CD4-positive, alpha-beta T cell (primary cell): ENCODE results near the gene NUBP2. TPM values are rescaled to one million over a fixed set of nuclear protein-coding genes. Genes with fewer than 3 reads are reported as not detected.

Experiments
- ATAC-seq: fragments of 200-7000 bp; cut with Tn5 transposase; one replicate; pipeline ENCODE4 v1.10.0; 2022; ENCODE audit warnings: mild to moderate bottlenecking; ENCODE audit not compliant: poor library complexity
- CTCF ChIA-PET: fragments of 350-600 bp; sonication (Branson Sonifier 250); formaldehyde crosslinking; loops from one replicate; lab custom pipeline; 2021; ENCODE audit warnings: antibody characterized with exemption, inconsistent platforms; lab: Charles Lee
- POLR2A ChIA-PET: fragments of 350-600 bp; sonication (Branson Sonifier 250); formaldehyde crosslinking; loops from one replicate; lab custom pipeline; 2021; ENCODE audit warnings: antibody characterized with exemption, inconsistent platforms; lab: Charles Lee
- DNase-seq, 14 experiments: peaks; one replicate each; pipeline ENCODE4 v3.0.0-alpha.2; 2013 to 2020; ENCODE audit warnings: mixed read lengths in 2 of 14
- H3K27ac ChIP-seq, 2 donors: one replicate each; pipeline versions ENCODE4 v1.5.1 to v1.7.0; 2013; ENCODE audit warnings: low read length in 2 of 2, low read depth in 1 of 2, mild to moderate bottlenecking in 1 of 2
- H3K27me3 ChIP-seq, 2 experiments: 1 replicate in 1 of 2; 2 replicates in 1 of 2; pipeline versions ENCODE4 v1.6.1 to v1.7.0; 2013; ENCODE audit warnings: low read length in 2 of 2, control low read depth in 1 of 2, mild to moderate bottlenecking in 1 of 2, moderate library complexity in 1 of 2; ENCODE audit not compliant: insufficient read depth in 2 of 2, control insufficient read depth in 1 of 2
- H3K36me3 ChIP-seq: one replicate; pipeline ENCODE4 v1.6.1; 2013; ENCODE audit warnings: low read length, control low read depth; ENCODE audit not compliant: insufficient read depth
- H3K4me1 ChIP-seq: one replicate; pipeline ENCODE4 v1.6.1; 2013; ENCODE audit warnings: low read length, control low read depth; ENCODE audit not compliant: insufficient read depth
- H3K4me3 ChIP-seq: one replicate; pipeline ENCODE4 v1.5.1; 2013; ENCODE audit warnings: mild to moderate bottlenecking, low read length, moderate library complexity
- H3K9me3 ChIP-seq, 2 experiments: 1 replicate in 1 of 2; 2 replicates in 1 of 2; pipeline versions ENCODE4 v1.6.1 to v1.7.0; 2013; ENCODE audit warnings: low read length in 2 of 2, mild to moderate bottlenecking in 2 of 2, control low read depth in 1 of 2, moderate library complexity in 1 of 2; ENCODE audit not compliant: control insufficient read depth in 1 of 2, insufficient read depth in 1 of 2
- H3K27ac Mint-ChIP-seq: one replicate; pipeline ENCODE4 v1.8.0; 2020; ENCODE audit warnings: mixed read lengths
- H3K27me3 Mint-ChIP-seq: one replicate; pipeline ENCODE4 v1.8.0; 2021; ENCODE audit warnings: mixed read lengths
- H3K36me3 Mint-ChIP-seq: one replicate; pipeline ENCODE4 v1.8.0; 2021; ENCODE audit warnings: low read depth, mixed read lengths
- H3K4me1 Mint-ChIP-seq: one replicate; pipeline ENCODE4 v1.8.0; 2021; ENCODE audit warnings: low read depth, mixed read lengths
- H3K4me3 Mint-ChIP-seq: one replicate; pipeline ENCODE4 v1.8.0; 2020; ENCODE audit warnings: mild to moderate bottlenecking, mixed read lengths
- H3K9me3 Mint-ChIP-seq: one replicate; pipeline ENCODE4 v1.8.0; 2020; ENCODE audit warnings: mixed read lengths
- intact Hi-C, 2 experiments: fragments of 100-400 bp; cut with DNase I in 1 of 2; cut with micrococcal nuclease in 1 of 2; formaldehyde crosslinking; loops; one replicate each; pipeline versions ENCODE4 v1.15.1 to v1.9.0; 2023 to 2025; cut with DNase I, micrococcal nuclease
- total RNA-seq, 174 experiments: library from RNA in 2 of 174; stranded (reverse) in 2 of 174; gene quantifications; one replicate each; pipeline ENCODE4 v1.2.3 and lab custom pipeline; 2021 to 2026
- TF ChIP-seq, protein P1 (sequence below): fragments of 200-600 bp; IDR thresholded peaks from one replicate; pipeline ENCODE4 v1.8.0; 2022; ENCODE audit warnings: antibody characterized with exemption, mild to moderate bottlenecking

Gene NUBP2
- total RNA-seq, 2 experiments from 2014 or later = 36.4 to 38.1 TPM

DNA sequence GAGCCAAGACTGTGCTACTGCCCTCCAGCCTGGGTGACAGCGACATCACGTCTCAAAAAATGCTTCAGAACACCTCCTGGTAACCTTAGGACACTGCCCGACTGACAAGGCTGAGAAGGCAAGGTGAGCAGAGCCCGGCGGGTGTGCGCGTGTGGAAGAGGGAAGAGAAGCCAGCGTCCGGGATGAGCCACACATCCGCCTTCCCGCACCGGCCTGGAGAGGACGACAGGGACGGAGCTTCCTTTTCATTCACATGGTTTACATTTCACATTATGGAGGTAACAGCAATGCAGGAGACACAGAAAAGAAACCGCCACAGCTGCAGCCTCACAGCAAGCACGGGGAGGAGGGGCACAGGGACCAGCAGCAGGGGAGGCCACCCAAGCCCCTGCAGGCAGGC, 27.3 kb downstream of the NUBP2 start:
- no peak overlapping the region for H3K4me3 ChIP-seq
- Mint-ChIP-seq H3K4me3 (no peak overlapping the region), H3K9me3 (no peaks in the 10 kb centered on the region), H3K36me3 (peaks cover 55% of the 10 kb centered on the region), H3K27ac (no peak overlapping the region), H3K27me3 (no peaks in the 10 kb centered on the region), H3K4me1 (peaks cover 6% of the 10 kb centered on the region)
- H3K27me3 ChIP-seq = no peaks in the 10 kb centered on the region
- H3K4me1 ChIP-seq = peaks cover 3% of the 10 kb centered on the region
- TF ChIP-seq, protein P1, sequence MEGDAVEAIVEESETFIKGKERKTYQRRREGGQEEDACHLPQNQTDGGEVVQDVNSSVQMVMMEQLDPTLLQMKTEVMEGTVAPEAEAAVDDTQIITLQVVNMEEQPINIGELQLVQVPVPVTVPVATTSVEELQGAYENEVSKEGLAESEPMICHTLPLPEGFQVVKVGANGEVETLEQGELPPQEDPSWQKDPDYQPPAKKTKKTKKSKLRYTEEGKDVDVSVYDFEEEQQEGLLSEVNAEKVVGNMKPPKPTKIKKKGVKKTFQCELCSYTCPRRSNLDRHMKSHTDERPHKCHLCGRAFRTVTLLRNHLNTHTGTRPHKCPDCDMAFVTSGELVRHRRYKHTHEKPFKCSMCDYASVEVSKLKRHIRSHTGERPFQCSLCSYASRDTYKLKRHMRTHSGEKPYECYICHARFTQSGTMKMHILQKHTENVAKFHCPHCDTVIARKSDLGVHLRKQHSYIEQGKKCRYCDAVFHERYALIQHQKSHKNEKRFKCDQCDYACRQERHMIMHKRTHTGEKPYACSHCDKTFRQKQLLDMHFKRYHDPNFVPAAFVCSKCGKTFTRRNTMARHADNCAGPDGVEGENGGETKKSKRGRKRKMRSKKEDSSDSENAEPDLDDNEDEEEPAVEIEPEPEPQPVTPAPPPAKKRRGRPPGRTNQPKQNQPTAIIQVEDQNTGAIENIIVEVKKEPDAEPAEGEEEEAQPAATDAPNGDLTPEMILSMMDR = no peak
- ChIA-PET POLR2A (interaction anchor here (1.5 kb wide), 1 partner anchor 27 kb away, joined by 3 read pairs; the partner anchor contains the start of genes NUBP2 and SPSB3), CTCF (no interaction called here)
- peaks cover 0 to 5% of the 10 kb centered on the region in 2 experiments for H3K9me3 ChIP-seq
- DNase-seq = no peak
- H3K36me3 ChIP-seq = peaks cover 49% of the 10 kb centered on the region
- H3K27ac ChIP-seq = no peak overlapping the region
- ATAC-seq = no peak
- intact Hi-C loops = no loop called here

DNA sequence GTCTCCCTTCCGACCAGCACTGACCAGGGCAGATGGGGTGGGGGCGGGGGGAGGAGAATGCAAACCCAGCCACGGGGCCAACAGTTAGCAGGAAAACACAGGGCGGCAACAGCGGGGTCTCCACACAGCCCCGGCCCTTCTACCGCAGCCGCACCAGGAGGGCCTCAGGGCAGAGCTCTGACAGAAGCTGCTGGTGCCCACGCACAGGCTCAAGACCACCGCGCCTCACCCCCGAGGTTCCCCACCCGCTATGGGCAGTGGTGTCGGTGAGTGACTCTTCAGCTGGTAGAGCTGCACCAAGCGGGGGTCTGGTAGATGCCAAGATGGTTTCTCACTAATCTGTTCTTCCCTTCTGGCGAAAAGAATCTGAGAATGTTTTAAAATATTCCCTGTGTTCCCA, 27.8 kb downstream of the NUBP2 start:
- Histone ChIP-seq H3K36me3 (peaks cover 50% of the 10 kb centered on the region), H3K27me3 (no peaks in the 10 kb centered on the region), H3K4me1 (peaks cover 3% of the 10 kb centered on the region), H3K27ac (no peak overlapping the region), H3K9me3 (peaks cover 0 to 5% of the 10 kb centered on the region in 2 experiments), H3K4me3 (no peak overlapping the region)
- H3K36me3 Mint-ChIP-seq = peaks cover 55% of the 10 kb centered on the region
- no peak for DNase-seq
- H3K9me3 Mint-ChIP-seq = no peaks in the 10 kb centered on the region
- TF ChIP-seq, protein P1 = no peak
- ChIA-PET POLR2A (interaction anchor here (1.5 kb wide), 1 partner anchor 28 kb away, joined by 3 read pairs; the partner anchor contains the start of genes NUBP2 and SPSB3), CTCF (no interaction called here)
- intact Hi-C loops = no loop called here
- H3K4me1 Mint-ChIP-seq = peaks cover 6% of the 10 kb centered on the region
- H3K4me3 Mint-ChIP-seq = no peak overlapping the region
- H3K27me3 Mint-ChIP-seq = no peaks in the 10 kb centered on the region
- ATAC-seq = no peak
- no peak overlapping the region for H3K27ac Mint-ChIP-seq

DNA sequence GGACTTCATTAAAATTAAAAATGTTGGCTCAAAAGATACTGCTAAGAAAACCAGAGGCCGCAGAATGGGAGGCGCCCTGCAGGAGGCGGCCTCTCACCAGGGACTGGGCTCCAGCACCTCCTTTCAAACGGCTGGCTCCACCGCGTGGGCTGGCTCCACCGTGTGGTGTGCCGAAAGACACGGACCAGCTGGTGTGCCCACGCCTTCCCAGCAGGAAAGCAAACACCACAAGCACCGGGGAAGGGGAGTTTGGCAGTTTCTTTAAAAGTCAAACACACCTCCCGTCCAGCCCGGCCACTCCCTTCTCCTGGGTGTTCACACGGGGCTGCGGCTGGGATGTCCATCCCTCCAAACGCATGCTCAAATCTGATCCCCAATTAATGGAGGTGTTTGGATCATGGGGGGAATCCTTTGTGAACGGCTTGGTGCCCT, 30.0 kb downstream of the NUBP2 start:
- Histone ChIP-seq H3K36me3 (peaks cover 59% of the 10 kb centered on the region), H3K27ac (no peak overlapping the region), H3K4me3 (no peak overlapping the region), H3K27me3 (no peaks in the 10 kb centered on the region), H3K9me3 (no peaks in the 10 kb centered on the region), H3K4me1 (peaks cover 3% of the 10 kb centered on the region)
- no peak overlapping the region for H3K4me3 Mint-ChIP-seq
- POLR2A ChIA-PET = interaction anchor here (0.6 kb wide), 1 partner anchor 14 kb away, joined by 4 read pairs; no protein-coding TSS in a partner anchor
- no peaks in the 10 kb centered on the region for H3K27me3 Mint-ChIP-seq
- CTCF ChIA-PET = interaction anchor here (0.6 to 1.0 kb wide), 6 partner anchors 10 to 115 kb away, joined by 3 to 6 read pairs (median 3); partner anchors contain the start of genes EME2, FAHD1, HAGH and NUBP2
- TF ChIP-seq, protein P1 = peak; percentile 58
- ATAC-seq (peak; percentile 98), DNase-seq (peak; percentile 27 to 76 (median 49))
- no peaks in the 10 kb centered on the region for H3K9me3 Mint-ChIP-seq
- intact Hi-C loops = loop anchor here (1.0 to 2.0 kb wide), 2 partner anchors 116 to 117 kb away; no protein-coding TSS in a partner anchor
- peaks cover 6% of the 10 kb centered on the region for H3K4me1 Mint-ChIP-seq
- H3K27ac Mint-ChIP-seq = no peak overlapping the region
- peaks cover 42% of the 10 kb centered on the region for H3K36me3 Mint-ChIP-seq
